Hematopoietic multipotent progenitor cell treated with erythropoietin and hydrocortisone succinate and interleukin-3 and kit ligand, for 15 days (in vitro differentiated cells): ENCODE data around the gene PHKA2.

Experiments
- DNase-seq: peaks from one replicate; pipeline ENCODE4 v3.0.0-alpha.2; 2015; ENCODE audit warnings: low spot score

PHKA2 gene

GRCh38 chrX:18887825-18888212, 96.1 kb downstream of the PHKA2 start:
- no peak for DNase-seq

- no peak for DNase-seq
Observed at GRCh38 chrX:18887177-18887824, 96.6 kb downstream of the PHKA2 start.

- DNase-seq = peak; percentile 14
Observed at GRCh38 chrX:18886344-18887161, 97.4 kb downstream of the PHKA2 start.

GRCh38 chrX:18886005-18886343, 97.9 kb downstream of the PHKA2 start:
- DNase-seq = no peak

GRCh38 chrX:18885328-18886004, 98.4 kb downstream of the PHKA2 start:
- DNase-seq = no peak

- DNase-seq = no peak
Observed at GRCh38 chrX:18884916-18885315, 99.0 kb downstream of the PHKA2 start.

- DNase-seq = no peak
Observed at GRCh38 chrX:18883961-18884765, 99.8 kb downstream of the PHKA2 start.

GRCh38 chrX:18883234-18883960, 100.5 kb downstream of the PHKA2 start:
- no peak for DNase-seq

GRCh38 chrX:18879144-18879543, 104.8 kb downstream of the PHKA2 start:
- no peak for DNase-seq

- no peak for DNase-seq
Observed at GRCh38 chrX:18877469-18877868, 106.4 kb downstream of the PHKA2 start.

GRCh38 chrX:18875256-18875878, 108.5 kb downstream of the PHKA2 start:
- DNase-seq = no peak

GRCh38 chrX:18874560-18875255, 109.2 kb downstream of the PHKA2 start:
- DNase-seq = no peak

GRCh38 chrX:18873836-18874235, 110.1 kb downstream of the PHKA2 start:
- no peak for DNase-seq

GRCh38 chrX:18873189-18873791, 110.6 kb downstream of the PHKA2 start:
- no peak for DNase-seq

- DNase-seq = no peak
Observed at GRCh38 chrX:18872621-18873020, 111.3 kb downstream of the PHKA2 start.

GRCh38 chrX:18871970-18872369, 111.9 kb downstream of the PHKA2 start:
- DNase-seq = no peak

GRCh38 chrX:18871161-18871890, 112.6 kb downstream of the PHKA2 start:
- DNase-seq = no peak

GRCh38 chrX:18864390-18864920, 119.5 kb downstream of the PHKA2 start:
- no peak for DNase-seq

GRCh38 chrX:18861511-18861910, 122.4 kb downstream of the PHKA2 start:
- no peak for DNase-seq
